Measurements from ENCODE around the gene QRICH1.

The QRICH1 gene

DNA sequence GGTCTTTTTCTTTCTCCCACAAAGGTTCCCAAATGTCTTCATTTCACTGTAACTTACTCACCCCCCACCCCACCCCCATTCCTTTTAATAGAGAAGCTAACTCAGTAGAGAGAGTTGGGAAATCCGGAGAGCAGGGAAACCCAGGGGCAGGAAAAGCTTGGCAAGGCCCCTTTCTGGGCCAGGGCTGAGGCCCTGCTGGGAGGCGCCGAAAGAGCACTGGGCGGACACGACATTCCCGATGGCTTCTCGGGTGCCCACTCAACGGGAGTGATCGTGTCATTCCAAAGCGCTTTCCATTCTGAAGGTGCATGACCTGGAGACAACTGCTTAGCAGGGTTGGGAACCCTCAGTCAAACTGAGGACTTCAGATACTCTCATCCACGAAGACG is 73.9 kb downstream of the QRICH1 start:
- peak overlapping the region; percentile 89 for H3K4me3 ChIP-seq (replicated peaks in 1 of 2; ENCODE audit: low read depth in 2 of 2, low read length in 2 of 2)
- TF ChIP-seq, protein P1, sequence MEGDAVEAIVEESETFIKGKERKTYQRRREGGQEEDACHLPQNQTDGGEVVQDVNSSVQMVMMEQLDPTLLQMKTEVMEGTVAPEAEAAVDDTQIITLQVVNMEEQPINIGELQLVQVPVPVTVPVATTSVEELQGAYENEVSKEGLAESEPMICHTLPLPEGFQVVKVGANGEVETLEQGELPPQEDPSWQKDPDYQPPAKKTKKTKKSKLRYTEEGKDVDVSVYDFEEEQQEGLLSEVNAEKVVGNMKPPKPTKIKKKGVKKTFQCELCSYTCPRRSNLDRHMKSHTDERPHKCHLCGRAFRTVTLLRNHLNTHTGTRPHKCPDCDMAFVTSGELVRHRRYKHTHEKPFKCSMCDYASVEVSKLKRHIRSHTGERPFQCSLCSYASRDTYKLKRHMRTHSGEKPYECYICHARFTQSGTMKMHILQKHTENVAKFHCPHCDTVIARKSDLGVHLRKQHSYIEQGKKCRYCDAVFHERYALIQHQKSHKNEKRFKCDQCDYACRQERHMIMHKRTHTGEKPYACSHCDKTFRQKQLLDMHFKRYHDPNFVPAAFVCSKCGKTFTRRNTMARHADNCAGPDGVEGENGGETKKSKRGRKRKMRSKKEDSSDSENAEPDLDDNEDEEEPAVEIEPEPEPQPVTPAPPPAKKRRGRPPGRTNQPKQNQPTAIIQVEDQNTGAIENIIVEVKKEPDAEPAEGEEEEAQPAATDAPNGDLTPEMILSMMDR (IDR thresholded peaks at IDR 0.05; ENCODE audit: low read depth, low read length) = no peak
- peak; percentile 29 to 44 for DNase-seq (ENCODE audit: low read depth in 2 of 2)

- H3K4me3 ChIP-seq (replicated peaks in 1 of 2; ENCODE audit: low read depth in 2 of 2, low read length in 2 of 2) = peak overlapping the region; percentile 75 to 85
- TF ChIP-seq, protein P1 (IDR thresholded peaks at IDR 0.05; ENCODE audit: low read depth, low read length) = no peak
- peak in 1 of 2 donors; percentile 28 for DNase-seq (ENCODE audit: low read depth in 2 of 2)
These were observed 75.2 kb downstream of the QRICH1 start for GRCh38 chr3:49018707-49019006.

DNA sequence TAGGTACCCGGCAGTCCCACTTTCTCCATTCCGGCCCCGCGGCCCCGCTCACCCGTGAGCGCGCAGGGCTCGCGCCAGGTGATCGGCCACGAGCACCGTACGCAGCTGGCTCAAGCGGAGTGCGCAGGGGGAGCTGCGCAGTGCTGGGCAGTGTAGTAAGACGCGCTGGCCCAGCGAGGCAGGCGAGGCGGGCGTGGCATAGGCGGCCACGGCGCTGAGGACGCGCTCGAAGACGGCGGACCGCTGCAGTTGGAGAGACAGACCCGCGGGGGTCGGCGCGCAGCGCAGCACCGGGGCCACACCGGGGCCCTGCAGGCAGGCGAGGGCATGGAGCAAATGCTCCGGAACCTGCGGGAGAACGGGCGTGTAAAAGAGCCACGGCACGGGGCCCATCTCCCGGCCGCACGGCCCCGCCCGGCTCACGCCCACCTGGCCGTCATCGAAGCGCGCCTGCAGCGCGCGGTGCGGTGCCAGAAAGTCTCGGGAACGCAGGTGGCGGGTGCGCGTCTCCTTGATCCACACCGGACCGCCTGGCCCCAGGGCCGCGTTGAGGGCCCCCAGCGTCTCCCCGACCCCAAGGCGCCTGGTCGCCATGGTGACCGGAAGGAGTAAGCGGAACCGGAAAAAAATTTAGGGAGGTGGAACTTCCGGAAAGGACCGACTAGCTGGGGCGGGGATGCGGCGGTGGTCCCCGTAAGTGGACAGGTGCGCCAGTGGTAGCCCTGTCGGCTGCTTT is 75.7 kb downstream of the QRICH1 start, which contains the start of gene DALRD3:
DALRD3 (minus strand) TSS at position 610 of the 736 bp plus-strand sequence; CDS start at position 594, 16 bp downstream.
- peak; percentile 59 to 62 for DNase-seq (ENCODE audit: low read depth in 2 of 2)
- H3K4me3 ChIP-seq (replicated peaks in 1 of 2; ENCODE audit: low read depth in 2 of 2, low read length in 2 of 2) = peak within 1 kb of the TSS; percentile 75 to 85
- TF ChIP-seq, protein P1 (IDR thresholded peaks at IDR 0.05; ENCODE audit: low read depth, low read length) = no peak

- H3K4me3 ChIP-seq (replicated peaks in 1 of 2; ENCODE audit: low read depth in 2 of 2, low read length in 2 of 2) = peak overlapping the region; percentile 75 to 85
- TF ChIP-seq, protein P1 (IDR thresholded peaks at IDR 0.05; ENCODE audit: low read depth, low read length) = no peak
- no peak for DNase-seq (ENCODE audit: low read depth in 2 of 2)
These were observed 76.5 kb downstream of the QRICH1 start for GRCh38 chr3:49017229-49017970.

- no peak overlapping the region for H3K4me3 ChIP-seq (replicated peaks in 1 of 2; ENCODE audit: low read depth in 2 of 2, low read length in 2 of 2)
- TF ChIP-seq, protein P1 (IDR thresholded peaks at IDR 0.05; ENCODE audit: low read depth, low read length) = no peak
- DNase-seq (ENCODE audit: low read depth in 2 of 2) = no peak
These were observed 77.2 kb downstream of the QRICH1 start for GRCh38 chr3:49016414-49017228.

DNA sequence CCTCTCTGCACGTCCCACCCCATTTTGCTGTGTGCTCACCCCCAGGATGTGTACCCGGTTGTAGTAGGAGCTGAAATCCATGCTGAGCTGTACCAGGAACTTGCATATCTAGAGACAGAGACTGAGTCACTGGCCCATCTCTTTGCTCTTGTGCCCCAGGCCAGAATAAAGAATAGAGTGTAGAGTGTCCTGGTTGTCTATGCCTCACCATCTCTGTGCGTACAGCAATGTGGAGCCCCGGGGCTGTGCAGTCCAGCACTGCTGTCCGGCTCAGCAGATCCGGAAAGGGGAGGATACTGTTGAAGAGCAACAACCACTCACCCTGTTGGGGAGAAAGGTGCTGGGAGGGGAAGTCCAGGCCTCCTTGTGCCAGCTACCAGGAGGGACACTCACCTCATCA is 78.1 kb downstream of the QRICH1 start:
- H3K4me3 ChIP-seq (replicated peaks in 1 of 2; ENCODE audit: low read depth in 2 of 2, low read length in 2 of 2) = no peak overlapping the region
- DNase-seq (ENCODE audit: low read depth in 2 of 2) = no peak
- TF ChIP-seq, protein P1 (IDR thresholded peaks at IDR 0.05; ENCODE audit: low read depth, low read length) = no peak
